ENCODE data around the gene SBF2. TPM values are rescaled to one million over a fixed set of nuclear protein-coding genes. Genes with fewer than 3 reads are reported as not detected.
A peak's percentile ranks its signal among the peaks of the same experiment; 100 is the strongest.

The SBF2 gene
- total RNA-seq, 1 experiment from 2014 or later = 30.2 TPM

DNA sequence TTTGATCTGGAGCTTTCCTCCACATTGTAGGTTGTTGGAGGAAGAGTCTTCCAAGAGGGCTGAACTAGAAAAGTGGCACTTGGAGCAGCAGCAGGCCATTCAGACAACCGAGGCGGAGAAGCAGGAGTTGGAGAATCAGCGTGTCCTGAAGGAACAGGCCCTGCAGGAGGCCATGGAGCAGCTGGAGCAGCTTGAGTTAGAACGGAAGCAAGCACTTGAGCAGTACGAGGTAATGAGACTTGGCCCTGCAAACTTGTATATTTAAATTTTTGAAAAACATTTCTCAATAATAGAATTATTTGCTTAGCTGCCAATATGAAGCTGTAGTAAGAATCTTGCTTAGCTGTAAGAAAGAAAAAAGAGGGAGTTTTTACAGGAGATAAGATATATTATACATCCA, 546.2 kb downstream of the SBF2 start:
- no peak overlapping the region for H3T11ph ChIP-seq (ENCODE audit: low read length)
- TF ChIP-seq, protein P1, sequence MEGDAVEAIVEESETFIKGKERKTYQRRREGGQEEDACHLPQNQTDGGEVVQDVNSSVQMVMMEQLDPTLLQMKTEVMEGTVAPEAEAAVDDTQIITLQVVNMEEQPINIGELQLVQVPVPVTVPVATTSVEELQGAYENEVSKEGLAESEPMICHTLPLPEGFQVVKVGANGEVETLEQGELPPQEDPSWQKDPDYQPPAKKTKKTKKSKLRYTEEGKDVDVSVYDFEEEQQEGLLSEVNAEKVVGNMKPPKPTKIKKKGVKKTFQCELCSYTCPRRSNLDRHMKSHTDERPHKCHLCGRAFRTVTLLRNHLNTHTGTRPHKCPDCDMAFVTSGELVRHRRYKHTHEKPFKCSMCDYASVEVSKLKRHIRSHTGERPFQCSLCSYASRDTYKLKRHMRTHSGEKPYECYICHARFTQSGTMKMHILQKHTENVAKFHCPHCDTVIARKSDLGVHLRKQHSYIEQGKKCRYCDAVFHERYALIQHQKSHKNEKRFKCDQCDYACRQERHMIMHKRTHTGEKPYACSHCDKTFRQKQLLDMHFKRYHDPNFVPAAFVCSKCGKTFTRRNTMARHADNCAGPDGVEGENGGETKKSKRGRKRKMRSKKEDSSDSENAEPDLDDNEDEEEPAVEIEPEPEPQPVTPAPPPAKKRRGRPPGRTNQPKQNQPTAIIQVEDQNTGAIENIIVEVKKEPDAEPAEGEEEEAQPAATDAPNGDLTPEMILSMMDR (conservative IDR thresholded peaks at IDR 0.05) = no peak

More for the DNA sequence above, 546.2 kb downstream of the SBF2 start:
- Histone ChIP-seq H2BK15ac (ENCODE audit: low read depth, low read length) (no peak overlapping the region), H2AFZ (ENCODE audit: low read length) (no peak overlapping the region), H4K8ac (replicated peaks; ENCODE audit: insufficient read length, low read depth, low read length) (no peak overlapping the region), H2BK20ac (ENCODE audit: low read depth, low read length, poor library complexity, severe bottlenecking) (no peak overlapping the region), H3K27me3 (ENCODE audit: insufficient read depth, low read length) (no peaks in the 10 kb centered on the region), H3K14ac (ENCODE audit: insufficient read depth, low read length) (no peak overlapping the region), H3K9ac (ENCODE audit: extremely low read depth, insufficient read length, low read length) (no peak overlapping the region), H2BK12ac (ENCODE audit: insufficient read length, low read depth, low read length) (no peak overlapping the region), H3K4ac (ENCODE audit: low read depth, low read length) (no peak overlapping the region), H3K9me3 (ENCODE audit: control insufficient read depth, low read depth, low read length) (no peaks in the 10 kb centered on the region), H2AK5ac (ENCODE audit: insufficient read length, low read length) (no peak overlapping the region), H3K27ac (ENCODE audit: insufficient read length, low read depth, low read length) (no peak overlapping the region), H3K79me1 (ENCODE audit: insufficient read depth, low read depth, low read length, poor library complexity, severe bottlenecking) (no peaks in the 10 kb centered on the region), H4K91ac (ENCODE audit: insufficient read length, low read depth, low read length) (no peak overlapping the region), H4K5ac (ENCODE audit: insufficient read length, low read depth, low read length) (no peak overlapping the region), H2BK5ac (ENCODE audit: insufficient read length, low read length) (no peak overlapping the region), H3K79me2 (ENCODE audit: insufficient read depth, low read length) (no peaks in the 10 kb centered on the region), H3K23me2 (ENCODE audit: insufficient read length, low read depth, low read length, poor library complexity, severe bottlenecking) (no peaks in the 10 kb centered on the region), H3K4me2 (ENCODE audit: insufficient read depth, insufficient read length, low read length) (no peak overlapping the region), H3K23ac (ENCODE audit: insufficient read length, low read depth, low read length) (no peak overlapping the region), H2BK120ac (ENCODE audit: low read depth, low read length, poor library complexity, severe bottlenecking) (no peak overlapping the region), H3K56ac (ENCODE audit: insufficient read length, low read depth, low read length) (no peak overlapping the region), H3K18ac (ENCODE audit: insufficient read length, low read depth, low read length) (no peak overlapping the region), H3K4me1 (ENCODE audit: insufficient read depth, low read length) (no peaks in the 10 kb centered on the region), H4K20me1 (ENCODE audit: control insufficient read depth, insufficient read depth, insufficient read length) (no peaks in the 10 kb centered on the region)
- peak overlapping the region in 2 of 3 experiments; percentile 57 to 95; a peak in 4 of 7 replicates for H3K27ac Mint-ChIP-seq
- H3K4me1 Mint-ChIP-seq = peaks cover 14 to 15% of the 10 kb centered on the region in 2 experiments
- WGBS (ENCODE audit: extremely low coverage, insufficient read length, low lambda C conversion rate) = no CpG with 5 or more reads among the region's 5 CpGs
- H3K4me3 Mint-ChIP-seq = no peak overlapping the region
- H3K27me3 Mint-ChIP-seq (ENCODE audit: low read depth) = no peaks in the 10 kb centered on the region; the same call in 1 of the 2 replicates
- no peak for DNase-seq
- H3K36me3 Mint-ChIP-seq (ENCODE audit: insufficient read depth in 1 of 3, low read depth in 3 of 3) = peaks cover 27 to 46% (median 45%) of the 10 kb centered on the region in 3 experiments
- peaks cover 0 to 2% of the 10 kb centered on the region in 2 experiments; a peak in 1 of 5 replicates for H3K9me3 Mint-ChIP-seq

Measured in H9 (cell line).